Ramos (cell line): Measurements from ENCODE around the gene QPRT.
"Not testable (repeated sequence)": the region's sequence is repeated elsewhere in the genome, so short reads cannot be mapped to it uniquely, and the experiment has no call there.

Source experiments
- in situ Hi-C: fragments of 300-500 bp; cut with MboI; formaldehyde crosslinking; loops from one replicate; pipeline ENCODE4 v1.14.3; 2022; ENCODE audit warnings: low sequenced_read_pairs; ENCODE audit not compliant: unreplicated experiment

QPRT gene

DNA sequence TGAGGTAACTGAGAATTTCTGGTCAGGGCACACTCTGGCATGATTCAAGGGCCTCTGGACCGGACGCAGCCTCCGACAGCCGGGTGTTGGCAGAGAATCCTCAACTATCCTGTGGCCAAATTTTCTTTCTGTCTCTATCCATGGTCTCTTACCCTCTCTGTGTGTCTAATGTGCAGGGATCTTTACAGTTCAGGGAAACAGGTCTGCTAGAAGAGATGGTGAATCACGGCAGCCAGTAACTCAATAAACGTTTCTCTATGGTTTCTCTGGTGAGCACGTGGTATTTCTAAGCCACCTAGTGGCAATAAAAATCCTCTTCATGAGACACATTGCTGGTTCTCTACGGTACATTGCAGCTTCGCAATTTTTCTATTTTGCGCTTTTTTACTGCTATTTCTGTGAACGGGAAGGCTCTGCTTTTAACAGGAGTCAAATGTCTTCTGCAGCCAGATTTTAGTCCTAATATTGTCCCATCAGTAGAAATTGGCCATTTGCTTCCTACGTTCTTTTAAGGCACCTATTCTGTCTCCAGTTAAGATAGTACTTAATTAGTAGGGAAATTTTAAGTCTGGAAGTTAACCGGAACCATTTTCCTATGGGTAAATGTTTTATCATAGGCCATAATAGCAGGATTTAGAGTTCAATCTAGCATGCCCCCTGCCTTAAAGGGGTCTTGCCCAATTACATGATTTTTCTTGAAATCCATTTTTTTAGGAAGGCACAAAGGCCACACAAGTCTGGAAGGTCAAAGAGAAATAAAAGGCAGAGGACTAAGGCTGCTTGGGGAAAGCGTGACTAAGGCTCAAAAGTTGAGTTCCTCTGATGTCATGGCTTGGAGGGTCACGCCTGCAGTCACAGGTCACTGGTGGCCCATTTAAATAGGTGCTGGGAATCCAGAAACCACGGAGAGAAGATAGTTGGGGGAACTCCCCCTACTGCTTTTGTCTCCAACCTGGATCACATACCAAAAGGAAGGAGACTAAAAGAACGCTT is 31.5 kb downstream of the QPRT start:
- in situ Hi-C loops: no loop called here

DNA sequence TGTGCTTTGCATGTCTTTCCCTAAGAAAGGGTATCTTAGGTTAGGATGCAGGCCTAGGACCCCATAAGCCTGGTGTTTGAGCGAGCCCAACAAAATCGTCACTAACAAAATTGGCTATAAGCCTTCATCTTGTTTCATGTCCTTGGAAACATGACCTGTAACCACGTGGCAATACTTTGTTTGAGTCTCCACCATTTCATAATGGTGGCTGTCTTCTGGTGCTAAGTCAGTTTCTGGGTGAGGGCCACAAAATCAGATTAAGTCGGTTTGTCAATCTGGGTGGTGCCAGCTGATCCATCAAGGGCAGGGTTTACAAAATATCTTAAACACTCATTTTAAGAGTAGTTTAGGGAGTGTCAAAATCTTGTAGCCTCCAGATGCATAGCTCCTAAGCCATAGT is 33.8 kb downstream of the QPRT start:
- in situ Hi-C loops: no loop called here

DNA sequence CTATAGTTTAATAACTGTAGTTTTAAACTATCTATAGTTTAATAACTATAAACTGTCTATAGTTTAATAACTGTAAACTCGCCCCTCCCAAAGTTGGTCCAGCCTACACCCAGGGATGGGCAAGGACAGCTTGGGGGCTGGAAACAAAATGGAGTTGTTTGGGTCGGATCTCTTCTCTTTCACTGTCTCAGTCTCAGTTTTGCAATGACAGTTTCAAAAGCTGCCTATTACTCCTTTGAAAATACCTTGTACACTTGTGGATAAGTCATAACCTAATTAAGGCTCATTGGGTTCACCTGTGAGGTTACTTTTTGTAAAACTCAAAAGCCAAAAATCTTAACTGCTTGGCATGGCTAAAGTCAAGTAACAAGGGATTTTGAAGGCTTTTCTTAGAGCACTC is 35.4 kb downstream of the QPRT start:
- in situ Hi-C loops: no loop called here

DNA sequence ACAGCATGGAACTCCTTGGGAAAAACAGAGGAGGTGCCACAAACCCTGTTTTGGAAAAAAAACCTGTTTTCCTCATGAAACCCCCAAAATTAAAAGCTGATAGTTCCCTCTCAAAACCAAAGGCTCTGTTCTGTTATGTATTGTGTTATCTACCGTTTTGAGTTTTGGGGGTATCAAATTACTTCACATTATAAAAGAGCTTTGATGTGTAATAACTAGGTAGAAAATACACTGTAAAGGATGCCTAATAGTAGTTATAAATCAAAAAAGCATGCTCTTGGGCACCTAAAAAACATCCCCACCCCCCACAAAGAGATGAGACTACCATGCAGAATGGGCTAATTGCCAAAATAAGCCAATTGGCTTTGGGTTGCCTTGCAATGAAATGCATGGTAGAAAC is 36.0 kb downstream of the QPRT start:
- in situ Hi-C loops: no loop called here

DNA sequence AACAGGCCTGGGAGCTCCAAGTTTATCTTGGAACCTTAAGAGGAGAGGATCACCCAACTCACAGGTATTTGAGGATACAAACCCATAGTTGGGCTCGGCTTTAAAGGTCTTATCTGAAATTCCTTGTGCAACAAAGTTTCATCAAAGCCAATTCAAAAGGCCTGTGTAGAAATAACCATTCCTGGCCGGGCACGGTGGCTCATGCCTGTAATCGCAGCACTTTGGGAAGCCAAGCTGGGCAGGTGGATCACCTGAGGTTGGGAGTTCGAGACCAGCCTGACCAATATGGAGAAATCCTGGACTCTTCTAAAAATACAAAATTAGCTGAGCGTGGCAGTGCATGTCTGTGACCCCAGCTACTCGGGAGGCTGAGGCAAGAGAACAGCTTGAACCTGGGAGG is 38.1 kb downstream of the QPRT start:
- in situ Hi-C loops: no loop called here

DNA sequence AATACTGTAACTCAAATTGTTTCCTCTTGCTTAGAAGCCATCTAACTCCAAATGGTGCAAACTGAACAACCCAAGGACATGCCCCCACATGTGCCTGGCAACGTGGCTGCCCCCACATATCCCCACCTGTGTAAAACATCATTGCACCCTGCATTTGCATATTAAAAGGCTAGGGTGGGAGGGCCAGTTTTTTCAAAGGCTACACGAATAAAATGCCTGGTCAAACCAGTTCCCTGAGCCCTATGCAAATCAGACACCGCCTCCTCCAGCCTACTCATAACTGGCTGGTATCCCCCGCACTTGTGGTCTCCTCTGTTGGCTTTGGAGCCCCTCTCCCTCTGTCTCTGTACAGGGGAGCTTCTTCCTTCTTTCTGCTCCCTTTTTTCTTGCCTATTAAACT is 40.1 kb downstream of the QPRT start:
- in situ Hi-C loops: no loop called here

DNA sequence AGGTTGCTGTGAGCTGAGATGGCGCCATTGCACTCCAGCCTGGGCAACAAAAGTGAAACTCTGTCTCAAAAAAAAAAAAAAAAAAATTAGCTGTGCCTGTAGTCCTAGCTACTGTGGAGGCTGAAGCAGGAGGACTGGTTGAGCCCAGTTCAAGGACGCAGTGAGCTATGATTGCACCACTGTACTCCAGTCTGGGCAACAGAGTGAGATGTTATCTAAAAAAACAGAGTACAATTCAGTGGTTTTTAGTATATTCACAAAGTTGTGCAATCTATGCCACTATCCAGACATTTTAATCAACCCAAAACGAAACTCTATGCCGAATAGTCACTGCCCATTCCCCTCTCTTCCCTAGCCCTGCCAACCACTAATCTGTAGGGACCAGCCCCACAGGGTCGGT is 41.7 kb downstream of the QPRT start:
- in situ Hi-C loops: no loop called here

DNA sequence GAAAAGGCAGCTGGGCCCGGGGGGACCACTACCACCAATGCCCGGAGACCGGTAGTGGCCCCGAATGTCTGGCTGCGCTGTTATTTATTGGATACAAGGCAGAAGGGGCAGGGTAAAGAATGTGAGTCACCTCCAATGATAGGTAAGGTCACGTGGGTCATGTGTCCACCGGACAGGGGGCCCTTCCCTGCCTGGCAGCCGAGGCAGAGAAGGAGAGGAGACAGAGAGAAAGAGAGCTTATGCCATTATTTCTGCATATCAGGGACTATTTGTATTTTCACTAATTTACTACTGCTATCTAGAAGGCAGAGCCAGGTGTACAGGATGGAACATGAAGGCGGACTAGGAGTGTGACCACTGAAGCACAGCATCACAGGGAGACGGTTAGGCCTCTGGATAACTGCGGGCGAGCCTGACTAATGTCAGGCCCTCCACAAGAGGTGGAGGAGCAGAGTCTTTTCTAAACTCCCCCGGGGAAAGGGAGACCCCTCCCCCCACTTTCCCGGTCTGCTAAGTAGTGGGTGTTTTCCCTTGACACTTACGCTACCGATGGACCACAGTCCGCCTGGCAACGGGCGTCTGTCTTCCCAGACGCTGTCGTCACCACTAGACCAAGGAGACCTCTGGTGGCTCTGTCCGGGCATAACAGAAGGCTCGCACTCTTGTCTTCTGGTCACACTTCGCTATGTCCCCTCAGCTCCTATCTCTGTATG is 42.3 kb downstream of the QPRT start:
- in situ Hi-C loops: not testable (repeated sequence)

DNA sequence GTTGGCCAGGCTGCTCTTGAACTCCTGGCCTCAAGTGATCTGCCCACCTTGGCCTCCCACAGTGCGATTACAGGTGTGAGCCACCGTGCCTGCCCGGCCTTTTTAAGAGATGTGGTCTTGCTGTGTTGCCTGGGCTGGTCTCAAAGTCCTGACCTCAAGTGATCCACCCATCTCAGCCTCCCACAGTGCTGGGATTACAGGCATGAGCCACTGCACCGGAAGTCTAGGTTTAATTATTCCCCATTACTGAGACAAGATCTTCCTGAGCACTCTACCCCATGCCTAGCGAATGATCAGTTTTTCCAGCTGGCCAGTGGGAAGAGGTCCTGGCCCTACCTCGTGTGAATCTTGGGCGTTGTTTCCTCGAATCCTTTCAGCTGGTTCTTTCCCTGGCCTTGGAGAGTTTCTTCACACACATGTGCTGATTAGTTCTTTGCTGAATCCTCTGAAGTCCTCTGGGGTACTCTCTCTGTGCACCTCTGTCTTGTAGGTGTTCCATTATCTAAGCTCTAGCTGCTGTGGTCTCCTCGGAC is 47.9 kb downstream of the QPRT start:
- in situ Hi-C loops: no loop called here

DNA sequence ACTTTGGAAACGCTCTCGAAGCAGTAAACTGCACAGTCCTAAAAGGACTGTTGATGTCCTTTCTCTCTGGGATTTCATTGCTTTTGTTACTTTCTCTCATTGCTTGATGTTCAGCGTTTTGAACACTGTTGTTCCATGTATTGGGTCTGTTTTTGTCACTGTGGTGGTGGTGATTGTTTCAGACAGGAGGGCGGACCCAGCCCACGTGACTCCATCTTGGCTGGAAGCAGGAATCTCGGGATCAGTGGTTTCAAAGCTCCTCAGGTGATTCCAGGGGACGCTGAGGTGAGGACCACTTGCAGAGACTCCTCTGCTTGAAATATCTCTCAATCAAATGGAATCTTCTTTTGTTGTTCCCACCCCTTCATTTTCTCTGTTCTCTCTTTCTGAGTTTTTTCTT is 48.5 kb downstream of the QPRT start:
- in situ Hi-C loops: no loop called here

DNA sequence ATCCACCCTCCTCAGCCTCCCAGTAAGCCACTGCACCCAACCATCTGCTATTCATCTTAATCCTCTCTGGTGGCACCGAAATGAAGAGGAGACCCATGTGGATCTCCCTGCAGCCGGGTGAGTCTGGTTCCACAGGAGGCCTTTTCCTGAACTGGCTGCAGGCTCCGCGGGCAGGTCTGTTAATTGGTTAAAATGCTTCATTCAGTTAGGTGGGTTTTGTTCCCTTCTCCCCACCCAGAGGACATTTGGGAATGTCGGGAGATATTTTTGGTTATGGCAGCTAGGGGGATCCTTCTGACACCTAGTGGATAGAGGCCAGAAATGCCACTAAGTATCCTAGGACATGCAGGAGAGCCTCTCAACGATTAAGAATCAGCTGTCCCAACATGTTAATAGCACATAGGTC is 50.1 kb downstream of the QPRT start:
- in situ Hi-C loops: no loop called here

DNA sequence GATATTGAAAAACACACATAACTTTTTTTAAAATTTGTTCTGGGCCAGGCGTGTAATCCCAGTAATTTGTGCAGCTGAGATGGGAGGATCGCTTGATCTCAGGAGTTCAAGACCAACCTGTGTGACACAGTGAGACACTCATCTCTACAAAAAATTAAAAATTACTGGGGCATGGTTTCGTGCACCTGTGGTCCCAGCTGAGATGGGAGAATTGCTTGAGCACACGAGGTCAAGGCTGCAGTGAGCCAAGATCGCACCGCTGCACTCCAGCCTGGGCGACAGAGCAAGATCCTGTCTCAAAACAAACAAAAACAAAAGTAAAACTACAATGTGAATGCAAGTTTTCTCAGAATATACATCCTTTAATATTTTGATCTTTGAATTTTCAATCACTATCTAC is 51.7 kb downstream of the QPRT start:
- in situ Hi-C loops: no loop called here

DNA sequence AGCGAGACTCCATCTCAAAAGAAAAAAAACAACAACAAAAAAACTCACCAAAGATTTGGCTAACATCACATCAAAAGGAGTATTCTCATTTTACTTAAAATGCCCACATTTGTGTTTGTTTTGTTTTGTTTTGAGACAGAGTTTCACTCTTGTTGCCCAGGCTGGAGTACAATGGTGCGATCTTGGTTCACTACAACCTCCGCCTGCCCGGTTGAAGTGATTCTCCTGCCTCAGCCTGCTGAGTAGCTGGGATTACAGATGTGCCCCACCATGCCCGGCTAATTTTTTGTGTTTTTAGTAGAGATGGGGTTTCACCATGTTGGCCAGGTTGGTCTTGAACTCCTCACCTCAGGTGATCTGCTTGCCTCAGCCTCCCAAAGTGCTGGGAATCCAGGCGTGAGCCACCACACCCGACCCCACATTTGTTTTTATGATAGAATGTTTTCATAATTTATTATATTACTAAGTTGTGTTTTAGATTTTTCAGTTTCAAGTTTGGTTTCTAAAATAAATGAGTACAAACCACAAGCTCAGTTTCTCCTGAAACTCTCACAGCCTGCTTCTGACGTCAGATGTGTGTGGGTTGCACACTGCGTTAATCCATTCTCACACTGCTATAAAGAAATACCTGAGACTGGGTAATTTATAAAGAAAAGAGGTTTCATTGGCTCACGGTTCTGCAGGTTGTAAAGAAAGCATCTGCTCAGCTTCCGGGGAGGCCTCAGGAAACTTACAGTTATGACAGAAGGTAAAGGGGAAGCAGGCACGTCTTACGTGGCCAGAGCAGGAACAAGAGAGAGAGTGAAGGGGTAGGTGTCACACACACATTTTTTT is 53.0 kb downstream of the QPRT start:
- in situ Hi-C loops: not testable (repeated sequence)

DNA sequence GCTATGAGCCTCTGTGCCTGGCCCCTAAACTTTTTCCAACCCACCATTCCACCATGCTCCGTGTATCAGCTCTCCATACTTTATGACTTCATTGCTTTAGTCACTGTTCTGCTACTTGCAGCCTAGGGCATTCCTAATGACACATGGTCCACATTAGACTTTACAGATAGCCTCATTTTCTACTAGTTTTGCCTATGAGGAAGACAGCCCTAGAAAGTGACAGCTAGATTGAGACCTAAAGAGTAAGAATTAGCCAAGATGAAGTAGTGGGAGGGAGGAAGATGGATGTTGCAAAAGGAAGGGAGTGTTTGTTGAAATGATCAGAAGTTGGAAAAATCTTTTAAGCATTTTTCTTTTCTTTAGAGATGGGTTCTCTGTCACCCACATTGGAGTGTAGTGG is 55.8 kb downstream of the QPRT start:
- in situ Hi-C loops: no loop called here

DNA sequence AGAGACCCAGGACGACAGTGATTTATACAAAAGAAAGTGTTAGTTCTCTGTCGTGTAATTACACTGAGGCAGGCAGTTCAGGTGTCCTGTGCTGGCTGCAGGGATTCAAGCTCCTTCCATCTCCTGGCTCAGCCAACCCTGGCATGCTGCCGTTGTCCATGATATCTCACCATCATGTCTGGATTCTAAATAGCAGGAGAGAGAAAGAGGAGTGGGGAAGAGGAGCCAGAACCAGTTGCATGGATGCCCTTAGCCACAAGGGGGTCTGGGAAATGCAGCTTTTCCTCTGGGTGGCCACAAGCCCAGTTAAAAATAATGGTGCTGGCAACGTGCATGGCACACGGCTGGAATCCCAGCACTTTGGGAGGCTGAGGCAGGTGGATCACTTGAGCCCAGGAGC is 57.1 kb downstream of the QPRT start:
- in situ Hi-C loops: no loop called here

DNA sequence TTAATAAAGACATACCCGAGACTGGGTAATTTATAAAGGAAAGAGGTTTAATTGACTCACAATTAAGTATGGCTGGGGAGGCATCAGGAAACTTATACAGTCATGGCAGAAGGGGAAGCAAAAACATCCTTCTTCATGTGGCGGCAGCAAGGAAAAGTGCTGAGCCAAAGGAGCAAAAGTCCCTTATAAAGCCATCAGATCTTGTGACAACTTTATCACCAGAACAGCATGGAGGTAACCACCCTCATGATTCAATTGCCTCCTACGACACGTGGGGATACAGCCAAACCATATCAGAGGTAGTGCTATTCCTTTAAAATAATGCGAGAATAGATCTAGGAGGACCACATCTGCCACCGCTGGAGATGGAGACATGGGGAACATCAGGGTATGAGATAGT is 57.8 kb downstream of the QPRT start:
- in situ Hi-C loops: no loop called here

DNA sequence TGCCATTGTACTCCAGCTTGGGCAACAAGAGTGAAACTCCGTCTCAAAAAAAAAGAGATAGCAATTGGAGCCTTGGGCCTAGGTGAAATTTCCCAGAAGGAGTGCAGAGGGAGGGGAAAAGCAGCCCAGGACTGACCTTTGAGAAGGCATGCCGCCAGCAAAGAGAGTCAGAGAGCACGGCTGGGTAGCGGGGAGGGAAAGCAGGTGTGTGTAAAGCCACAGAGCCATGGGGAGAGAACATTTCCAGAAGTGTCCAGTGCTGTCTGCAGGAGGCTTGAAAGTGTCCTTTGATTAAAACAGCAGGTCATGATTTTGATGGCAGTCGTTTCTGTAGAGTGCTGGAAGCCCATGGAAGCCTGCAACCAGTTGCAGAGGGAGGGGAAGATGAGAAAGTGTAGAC is 58.7 kb downstream of the QPRT start:
- in situ Hi-C loops: no loop called here

DNA sequence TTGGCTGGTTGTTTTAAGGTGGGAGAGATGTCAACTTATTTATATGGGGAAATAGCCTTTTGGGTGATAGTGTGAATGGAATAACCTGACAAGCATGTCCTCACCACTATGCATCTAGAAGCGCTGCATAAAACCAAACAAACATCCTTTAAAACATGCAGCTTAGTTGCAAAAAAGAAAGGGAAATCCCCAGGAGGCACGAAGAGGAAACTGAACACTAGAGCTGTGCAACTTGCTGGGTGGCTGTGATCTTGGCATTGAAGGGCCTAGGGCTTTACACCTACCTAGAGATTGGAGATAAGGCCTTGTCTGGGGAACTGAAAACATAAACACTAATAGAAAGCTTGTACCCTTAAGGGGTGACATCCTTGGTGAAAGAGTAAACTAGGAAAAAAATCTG is 59.5 kb downstream of the QPRT start:
- in situ Hi-C loops: no loop called here

DNA sequence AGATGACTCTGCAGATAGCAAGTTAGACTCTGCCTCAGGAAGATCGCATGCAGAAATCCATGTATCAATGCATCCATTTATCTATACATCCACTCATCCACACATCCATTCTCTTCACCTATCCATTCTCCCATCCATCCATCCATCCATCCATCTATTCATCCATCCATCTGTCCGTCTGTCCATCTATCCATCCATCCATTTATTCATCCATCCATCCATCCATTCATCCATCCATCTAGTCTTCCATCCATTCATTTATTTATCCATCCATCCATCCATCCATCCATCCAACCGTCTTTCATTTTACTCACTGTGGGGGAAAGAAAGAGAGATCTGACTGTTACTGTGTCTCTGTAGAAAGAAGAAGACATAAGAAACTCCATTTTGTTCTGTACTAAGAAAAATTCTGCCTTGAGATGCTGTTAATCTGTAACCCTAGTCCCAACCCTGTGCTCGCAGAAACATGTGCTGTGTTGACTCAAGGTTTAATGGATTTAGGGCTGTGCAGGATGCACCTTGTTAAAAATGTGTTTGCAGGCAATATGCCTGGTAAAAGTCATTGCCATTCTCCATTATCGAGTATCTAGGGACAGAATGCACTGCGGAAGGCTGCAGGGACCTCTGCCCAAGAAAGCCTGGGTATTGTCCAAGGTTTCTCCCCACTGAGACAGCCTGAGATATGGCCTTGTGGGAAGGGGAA is 61.1 kb downstream of the QPRT start:
- in situ Hi-C loops: not testable (repeated sequence)

DNA sequence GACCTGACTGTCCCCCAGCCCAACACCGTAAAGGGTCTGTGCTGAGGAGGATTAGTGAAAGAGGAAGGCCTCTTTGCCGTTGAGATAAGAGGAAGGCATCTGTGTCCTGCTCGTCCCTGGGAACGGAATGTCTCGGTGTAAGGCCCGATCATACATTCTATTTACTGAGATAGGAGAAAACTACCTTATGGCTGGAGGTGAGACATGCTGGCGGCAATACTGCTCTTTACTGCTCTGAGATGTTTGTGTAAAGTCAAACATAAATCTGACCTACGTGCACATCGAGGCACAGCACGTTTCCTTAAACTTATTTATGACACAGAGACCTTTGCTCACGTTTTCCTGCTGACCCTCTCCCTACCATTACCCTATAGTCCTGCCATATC is 61.6 kb downstream of the QPRT start:
- in situ Hi-C loops: not testable (repeated sequence)
